GM23248 (cell line): ENCODE measurements around the gene MTFP1. TPM values are rescaled to one million over a fixed set of nuclear protein-coding genes. Genes with fewer than 3 reads are reported as not detected.

Source experiments
- DNase-seq: peaks from one replicate; pipeline ENCODE4 v3.0.0-alpha.2; 2015
- H2AFZ ChIP-seq: fragments of 200-600 bp; sonication (generic); 2 replicates; pipeline ENCODE4 v1.6.1; 2016; ENCODE audit warnings: antibody characterized with exemption
- H3F3A ChIP-seq: fragments of 200-600 bp; sonication (generic); 2 replicates; pipeline ENCODE4 v1.6.1; 2016; ENCODE audit warnings: mild to moderate bottlenecking, antibody characterized with exemption, mixed run types; ENCODE audit not compliant: insufficient read depth
- H3K27ac ChIP-seq: fragments of 200-600 bp; sonication (generic); 2 replicates; pipeline ENCODE4 v1.5.1; 2016; ENCODE audit warnings: mild to moderate bottlenecking
- H3K27me3 ChIP-seq: fragments of 200-600 bp; sonication (generic); replicated peaks from 2 replicates; pipeline ENCODE4 v1.6.1; 2016; ENCODE audit warnings: mild to moderate bottlenecking; ENCODE audit not compliant: insufficient read depth
- H3K36me3 ChIP-seq: fragments of 200-600 bp; sonication (generic); 2 replicates; pipeline ENCODE4 v1.6.1; 2016; ENCODE audit warnings: low read depth, mild to moderate bottlenecking
- H3K4me1 ChIP-seq: fragments of 200-600 bp; sonication (generic); 2 replicates; pipeline ENCODE4 v1.6.1; 2016; ENCODE audit warnings: mild to moderate bottlenecking; ENCODE audit not compliant: insufficient read depth
- H3K4me2 ChIP-seq: fragments of 200-600 bp; sonication (generic); one replicate; pipeline ENCODE4 v1.6.1; 2016; ENCODE audit warnings: mild to moderate bottlenecking; ENCODE audit not compliant: unreplicated experiment
- H3K4me3 ChIP-seq: fragments of 200-600 bp; sonication (generic); 2 replicates; pipeline ENCODE4 v1.5.1; 2016; ENCODE audit warnings: mild to moderate bottlenecking
- H3K79me2 ChIP-seq: fragments of 200-600 bp; sonication (generic); 2 replicates; pipeline ENCODE4 v1.6.1; 2016; ENCODE audit warnings: mild to moderate bottlenecking; ENCODE audit not compliant: insufficient read depth
- H3K9ac ChIP-seq: fragments of 200-600 bp; sonication (generic); 2 replicates; pipeline ENCODE4 v1.6.1; 2016; ENCODE audit warnings: mild to moderate bottlenecking
- H3K9me2 ChIP-seq: fragments of 200-600 bp; sonication (generic); 2 replicates; pipeline ENCODE4 v1.6.1; 2016; ENCODE audit warnings: mixed run types, mild to moderate bottlenecking, moderate library complexity; ENCODE audit not compliant: insufficient read depth
- H3K9me3 ChIP-seq: fragments of 200-600 bp; sonication (generic); one replicate; pipeline ENCODE4 v1.6.1; 2017; ENCODE audit warnings: low read depth
- H4K20me1 ChIP-seq: fragments of 200-600 bp; sonication (generic); 2 replicates; pipeline ENCODE4 v1.6.0; 2016; ENCODE audit not compliant: insufficient read depth
- EZH2 ChIP-seq: fragments of 200-600 bp; sonication (generic); IDR thresholded peaks from 2 replicates; pipeline ENCODE4 v1.6.1; 2018; ENCODE audit warnings: antibody characterized with exemption, mild to moderate bottlenecking; ENCODE audit not compliant: insufficient read depth, poor library complexity, severe bottlenecking
- EZH2phosphoT487 ChIP-seq: fragments of 200-600 bp; sonication (generic); IDR thresholded peaks from 2 replicates; pipeline ENCODE4 v1.6.1; 2018; ENCODE audit warnings: antibody characterized with exemption, moderate library complexity, mild to moderate bottlenecking, low read depth; ENCODE audit not compliant: insufficient read depth
- WGBS, 2 experiments: methylation state at CpG; one replicate each; pipeline ENCODE4 v1.1.6; 2015 to 2017; ENCODE audit warnings: low lambda C conversion rate in 2 of 2, low coverage in 1 of 2; ENCODE audit errors: missing lambda C conversion rate in 2 of 2; 5-methylcytosine and 5-hydroxymethylcytosine counted together
- in situ Hi-C: fragments of 300-500 bp; cut with MboI; formaldehyde crosslinking; loops from 2 replicates; pipeline ENCODE4 v1.15.0; 2020
- polyA plus RNA-seq: library from polyadenylated mRNA; unstranded; fragments of >200 nt; fragmentation: Nextera tagmentation; extraction: Ambion mirVana; gene quantifications from 2 replicates; pipeline ENCODE4 v1.2.1, GENCODE V29; 2016
- total RNA-seq: library from RNA; depleted of rRNA; stranded (reverse); fragments of >200 nt; shearing (Covaris generic); gene quantifications from 2 replicates; pipeline ENCODE4 v1.2.3, GENCODE V29; 2014

The MTFP1 gene
- total and polyA plus RNA-seq, 2 experiments from 2014 or later = 6.6 to 8.1 TPM

DNA sequence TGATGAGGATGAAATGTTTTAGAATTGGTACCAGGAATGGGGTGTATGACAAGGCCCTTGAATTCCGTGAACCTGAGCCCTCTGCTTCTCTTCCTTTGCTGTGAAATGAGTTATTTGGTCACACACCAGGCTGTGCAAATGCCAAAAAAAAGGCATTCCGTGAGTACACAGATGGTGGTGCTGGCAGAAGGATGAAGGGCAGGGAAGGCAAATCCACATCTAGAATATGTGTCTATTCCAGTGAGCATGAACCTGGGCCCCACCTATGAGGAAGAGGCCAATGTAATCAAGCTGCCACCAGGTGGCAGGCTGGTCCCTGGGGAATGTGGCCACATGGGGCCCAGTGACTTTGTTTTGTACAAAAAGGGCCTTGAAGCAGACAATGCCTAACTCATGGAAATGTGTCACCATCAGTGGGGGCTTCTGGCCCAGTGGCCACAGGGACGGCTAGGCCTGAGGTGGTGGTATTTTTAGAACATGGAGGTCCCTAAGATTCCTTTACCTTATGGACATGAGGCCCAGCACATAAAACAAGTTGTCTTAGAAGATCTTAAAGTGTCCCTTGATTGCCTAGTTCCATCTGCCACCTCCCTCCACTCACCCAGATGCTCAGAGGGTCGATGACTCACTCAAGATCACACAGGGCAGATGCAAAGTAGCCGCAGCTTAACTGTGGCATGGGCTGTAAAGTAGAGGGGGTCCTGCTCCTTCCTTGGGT is 34.4 kb upstream of the MTFP1 start:
- Histone ChIP-seq H4K20me1 (no peaks in the 10 kb centered on the region), H3K9ac (0 out of 2 replicates have a peak overlapping the region, but pooled peaks have one; percentile 34), H3K79me2 (peaks cover 3% of the 10 kb centered on the region; the same call in 1 of the 2 replicates), H3F3A (no peaks in the 10 kb centered on the region), H2AFZ (0 out of 2 replicates have a peak overlapping the region, but pooled peaks have one; percentile 20), H3K27me3 (no peaks in the 10 kb centered on the region), H3K9me3 (no peaks in the 10 kb centered on the region), H3K4me1 (peaks cover 14% of the 10 kb centered on the region), H3K4me3 (no peak overlapping the region), H3K4me2 (no peak overlapping the region), H3K36me3 (no peaks in the 10 kb centered on the region), H3K9me2 (no peaks in the 10 kb centered on the region), H3K27ac (no peak overlapping the region)
- DNase-seq = peak; percentile 78
- TF ChIP-seq EZH2phosphoT487 = no peak
- TF ChIP-seq EZH2 = no peak
- 63 to 71% methylated on average over 5 of the region's 5 CpGs for WGBS, 2 experiments
- in situ Hi-C loops = loop anchor here (10.0 kb wide), 1 partner anchor 286 kb away; no protein-coding TSS in a partner anchor

DNA sequence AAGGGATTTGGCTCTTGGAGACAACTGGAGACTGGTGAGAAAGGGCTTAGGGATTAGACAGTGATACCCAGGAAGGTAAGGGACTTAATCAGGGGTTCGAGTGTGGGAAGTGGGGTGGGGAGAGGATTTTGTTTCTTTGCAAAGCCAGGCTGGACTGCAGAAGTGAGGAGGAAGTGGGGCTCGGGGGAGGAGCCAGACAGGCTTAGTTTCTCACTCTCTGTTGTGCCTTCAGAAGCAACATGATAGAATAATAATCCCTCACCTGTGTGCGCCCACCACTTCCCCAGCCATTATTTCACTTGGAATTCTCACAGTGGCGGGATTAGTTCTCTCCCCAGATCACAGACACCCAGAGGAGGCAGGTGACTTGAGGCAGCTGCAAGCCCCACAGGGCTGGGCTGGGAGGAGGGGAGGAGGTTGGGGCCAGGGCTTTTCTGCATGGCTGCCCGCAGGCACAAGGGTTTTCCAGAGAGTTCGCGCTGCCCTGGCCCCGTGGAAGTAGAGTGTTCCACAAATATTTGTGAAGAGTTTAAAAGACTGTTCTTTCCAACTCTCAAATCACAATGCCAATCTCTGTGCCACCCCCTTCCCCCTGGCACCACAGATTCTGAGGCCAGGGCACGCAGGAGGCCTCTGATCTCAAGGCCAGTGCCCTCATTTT is 32.8 kb upstream of the MTFP1 start:
- Histone ChIP-seq H2AFZ (no peak overlapping the region; the same call in 1 of the 2 replicates), H3K79me2 (peaks cover 19% of the 10 kb centered on the region), H3K36me3 (no peaks in the 10 kb centered on the region), H3K27ac (no peak overlapping the region), H3K27me3 (no peaks in the 10 kb centered on the region), H3K9ac (no peak overlapping the region), H3K9me2 (no peaks in the 10 kb centered on the region), H3K4me1 (peaks cover 10% of the 10 kb centered on the region), H3K4me2 (no peak overlapping the region), H3K9me3 (no peaks in the 10 kb centered on the region), H3F3A (no peaks in the 10 kb centered on the region), H4K20me1 (no peaks in the 10 kb centered on the region), H3K4me3 (no peak overlapping the region)
- in situ Hi-C loops = loop anchor here (10.0 kb wide), 1 partner anchor 288 kb away; no protein-coding TSS in a partner anchor
- 70 to 74% methylated on average over 9 of the region's 9 CpGs for WGBS, 2 experiments
- DNase-seq = peak; percentile 40
- TF ChIP-seq EZH2 (no peak), EZH2phosphoT487 (no peak)

DNA sequence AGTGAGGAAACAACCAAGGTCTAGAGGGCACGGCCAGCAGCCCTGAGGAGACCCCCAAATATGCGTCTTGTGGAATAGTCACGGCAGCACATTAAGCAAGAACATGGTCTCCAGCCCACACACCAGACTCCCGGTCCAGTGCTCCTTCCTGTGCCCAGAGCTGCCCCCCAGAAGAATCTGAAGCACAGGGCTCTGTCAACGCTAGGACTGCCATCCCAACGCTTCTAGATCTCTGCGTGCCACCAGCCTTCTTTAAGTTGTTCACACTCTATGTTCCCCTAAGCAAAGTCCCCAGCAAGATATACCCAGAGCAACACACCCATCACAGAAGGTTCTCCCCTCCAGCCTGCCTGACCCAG is 32.3 kb upstream of the MTFP1 start:
- no peak overlapping the region for H3K27ac ChIP-seq
- no peak overlapping the region for H3K9ac ChIP-seq
- no peak overlapping the region for H2AFZ ChIP-seq
- H3K4me3 ChIP-seq = no peak overlapping the region
- no peaks in the 10 kb centered on the region for H3K27me3 ChIP-seq
- no peaks in the 10 kb centered on the region for H4K20me1 ChIP-seq
- H3K4me1 ChIP-seq = peaks cover 16% of the 10 kb centered on the region
- no peaks in the 10 kb centered on the region for H3K36me3 ChIP-seq
- TF ChIP-seq EZH2phosphoT487 (no peak), EZH2 (no peak)
- H3K4me2 ChIP-seq = no peak overlapping the region
- H3F3A ChIP-seq = no peaks in the 10 kb centered on the region
- no peaks in the 10 kb centered on the region for H3K9me3 ChIP-seq
- H3K9me2 ChIP-seq = no peaks in the 10 kb centered on the region
- in situ Hi-C loops = loop anchor here (10.0 kb wide), 1 partner anchor 288 kb away; no protein-coding TSS in a partner anchor
- 82 to 91% methylated on average over 7 of the region's 7 CpGs for WGBS, 2 experiments
- peaks cover 25% of the 10 kb centered on the region for H3K79me2 ChIP-seq
- DNase-seq = no peak

DNA sequence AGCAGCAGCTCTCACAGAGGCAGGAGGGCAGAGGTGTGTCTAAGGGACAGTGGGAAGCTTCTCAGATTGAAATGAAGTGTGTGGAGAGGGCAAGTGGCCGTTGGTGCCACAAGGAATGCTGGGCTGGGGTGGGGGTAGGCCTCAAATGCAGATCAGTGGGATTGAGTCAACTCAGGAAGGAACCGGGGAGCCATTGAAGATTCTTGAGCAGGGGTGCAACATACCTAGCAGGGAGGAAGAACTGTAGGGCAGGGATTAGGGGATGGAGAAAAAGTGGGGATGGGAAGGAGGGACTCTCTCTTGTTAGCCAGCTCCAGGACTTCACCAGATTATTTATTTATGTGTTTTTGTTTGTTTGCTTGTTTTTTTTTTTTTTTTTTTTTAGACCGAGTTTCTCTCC is 31.7 kb upstream of the MTFP1 start:
- no peaks in the 10 kb centered on the region for H3K9me2 ChIP-seq
- in situ Hi-C loops = loop anchor here (10.0 kb wide), 1 partner anchor 289 kb away; no protein-coding TSS in a partner anchor
- H3K27ac ChIP-seq = no peak overlapping the region
- H4K20me1 ChIP-seq = no peaks in the 10 kb centered on the region
- H3K9me3 ChIP-seq = no peaks in the 10 kb centered on the region
- H3K4me3 ChIP-seq = no peak overlapping the region
- no peak overlapping the region for H2AFZ ChIP-seq
- 92 to 100% methylated on average over 3 of the region's 3 CpGs for WGBS, 2 experiments
- no peaks in the 10 kb centered on the region for H3K36me3 ChIP-seq
- H3K27me3 ChIP-seq = no peaks in the 10 kb centered on the region
- no peak overlapping the region for H3K4me2 ChIP-seq
- peaks cover 21% of the 10 kb centered on the region for H3K4me1 ChIP-seq
- peaks cover 5% of the 10 kb centered on the region for H3F3A ChIP-seq
- H3K9ac ChIP-seq = no peak overlapping the region
- no peak for DNase-seq
- H3K79me2 ChIP-seq = peaks cover 30% of the 10 kb centered on the region
- TF ChIP-seq EZH2 (no peak), EZH2phosphoT487 (no peak)
